ENCODE results near the gene CAMK1D.
"Not testable (repeated sequence)": the region's sequence is repeated elsewhere in the genome, so short reads cannot be mapped to it uniquely, and the experiment has no call there.

The CAMK1D gene

DNA sequence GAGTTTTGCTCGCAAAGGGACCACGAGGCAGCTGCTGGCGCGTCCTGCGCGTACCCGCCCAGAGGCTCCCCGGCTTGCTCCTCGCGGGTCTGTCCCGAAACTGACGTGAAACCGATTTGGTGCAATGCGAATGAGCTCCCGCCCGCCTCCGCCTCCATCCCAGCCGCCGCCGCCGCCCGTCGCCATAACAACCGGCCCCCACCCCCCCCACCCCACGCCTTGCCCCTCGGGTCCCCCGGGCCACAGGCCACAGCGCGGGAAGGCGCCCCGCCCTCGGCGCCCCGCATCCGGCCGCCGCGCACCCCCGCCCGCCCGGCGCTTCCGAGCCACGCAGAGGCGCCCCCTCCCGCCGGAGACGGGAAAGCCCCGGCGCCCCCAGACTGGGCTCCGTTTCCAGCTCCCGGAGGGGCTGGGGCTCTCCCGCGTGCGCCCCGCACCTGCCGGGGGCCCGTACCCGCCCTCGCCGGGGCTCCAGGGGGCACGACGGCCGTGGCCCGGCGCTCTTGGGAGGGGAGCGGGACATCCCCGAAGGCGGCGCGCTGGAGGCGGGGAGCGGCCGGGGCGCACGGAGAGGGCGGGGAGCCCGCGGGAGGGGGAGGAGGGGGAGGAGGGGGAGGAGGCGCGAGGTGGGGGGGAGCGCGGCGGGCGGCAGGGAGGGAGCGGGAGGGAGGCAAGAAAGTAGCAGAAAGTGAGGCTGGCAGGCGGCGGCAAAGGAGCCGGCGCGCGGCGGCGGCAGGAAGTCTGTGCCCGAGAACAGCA, at the start of gene CAMK1D:
CAMK1D (plus strand) TSS at position 678 of the 759 bp plus-strand sequence.
- DNase-seq (ENCODE audit: extremely low read depth in 1 of 2, low read depth in 1 of 2): peak; percentile 68 to 70

DNA sequence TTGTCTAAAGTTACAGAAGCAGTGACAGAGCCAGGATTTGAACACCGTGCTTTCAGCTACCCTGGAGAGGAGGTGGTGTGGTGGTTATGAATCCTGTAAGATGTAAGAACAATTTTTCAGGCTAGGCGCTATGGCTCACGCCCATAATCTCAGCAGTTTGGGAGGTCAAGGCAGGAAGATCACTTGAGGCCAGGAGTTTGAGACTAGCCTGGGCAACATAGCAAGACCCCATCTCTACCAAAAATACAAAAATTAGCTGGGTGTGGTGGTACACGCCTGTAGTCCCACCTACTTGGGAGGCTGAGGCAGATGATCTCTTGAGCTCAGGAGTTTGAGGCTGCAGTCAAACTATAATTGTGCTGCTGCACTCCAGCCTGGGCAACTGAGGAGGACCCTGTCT, 48.3 kb upstream of the CAMK1D start:
- DNase-seq (ENCODE audit: extremely low read depth in 1 of 2, low read depth in 1 of 2): not testable (repeated sequence)

DNA sequence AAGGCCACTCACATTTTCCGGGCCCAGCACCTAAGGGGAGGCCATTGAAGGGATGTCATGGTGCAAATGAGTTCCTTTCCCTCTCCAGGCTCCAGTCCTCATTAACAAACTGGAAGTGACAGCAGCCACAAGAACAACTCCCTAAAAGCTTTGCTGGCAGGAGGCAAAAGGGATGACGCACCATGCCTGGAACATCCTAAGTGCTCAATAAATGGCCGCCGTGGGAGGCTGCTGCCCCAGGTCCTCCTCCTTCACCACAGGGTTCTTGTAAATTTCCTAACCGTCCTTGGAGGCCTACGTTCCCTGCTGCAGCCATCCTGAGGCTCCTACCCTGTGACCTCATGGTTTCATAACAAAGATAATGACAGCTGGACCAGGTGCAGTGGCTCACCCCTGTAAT, 41.3 kb upstream of the CAMK1D start:
- no peak for DNase-seq (ENCODE audit: extremely low read depth in 1 of 2, low read depth in 1 of 2)

- DNase-seq (ENCODE audit: extremely low read depth in 1 of 2, low read depth in 1 of 2): no peak
Measured at GRCh38 chr10:12308736-12309375, 40.5 kb upstream of the CAMK1D start.

GRCh38 chr10:12309783-12310182, 39.6 kb upstream of the CAMK1D start:
- not testable (repeated sequence) for DNase-seq (ENCODE audit: extremely low read depth in 1 of 2, low read depth in 1 of 2)

DNA sequence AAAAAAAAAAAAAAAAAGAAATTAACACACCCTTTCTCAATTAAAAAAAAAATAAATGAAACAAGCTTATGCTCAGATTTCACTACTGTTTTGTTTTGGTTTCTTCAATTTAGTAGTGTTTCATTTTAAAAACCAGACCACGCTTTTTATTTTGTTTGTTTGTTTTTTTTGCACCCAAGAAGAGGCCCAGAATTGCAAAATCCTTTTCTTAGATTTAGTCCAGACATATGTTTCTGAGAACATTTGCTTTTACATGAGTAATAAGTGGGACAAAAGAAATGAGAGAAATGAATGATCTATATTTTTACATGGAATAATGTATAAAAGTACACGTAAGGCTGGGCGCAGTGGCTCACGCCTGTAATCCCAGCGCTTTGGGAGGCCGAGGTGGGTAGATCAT, 34.5 kb upstream of the CAMK1D start:
- no peak for DNase-seq (ENCODE audit: extremely low read depth in 1 of 2, low read depth in 1 of 2)

GRCh38 chr10:12319076-12319475, 30.3 kb upstream of the CAMK1D start:
- DNase-seq (ENCODE audit: extremely low read depth in 1 of 2, low read depth in 1 of 2): no peak

GRCh38 chr10:12320892-12321291, 28.5 kb upstream of the CAMK1D start:
- no peak for DNase-seq (ENCODE audit: extremely low read depth in 1 of 2, low read depth in 1 of 2)

GRCh38 chr10:12321641-12322040, 27.7 kb upstream of the CAMK1D start:
- DNase-seq (ENCODE audit: extremely low read depth in 1 of 2, low read depth in 1 of 2): no peak

- no peak for DNase-seq (ENCODE audit: extremely low read depth in 1 of 2, low read depth in 1 of 2)
Measured at GRCh38 chr10:12322583-12323131, 26.7 kb upstream of the CAMK1D start.

DNA sequence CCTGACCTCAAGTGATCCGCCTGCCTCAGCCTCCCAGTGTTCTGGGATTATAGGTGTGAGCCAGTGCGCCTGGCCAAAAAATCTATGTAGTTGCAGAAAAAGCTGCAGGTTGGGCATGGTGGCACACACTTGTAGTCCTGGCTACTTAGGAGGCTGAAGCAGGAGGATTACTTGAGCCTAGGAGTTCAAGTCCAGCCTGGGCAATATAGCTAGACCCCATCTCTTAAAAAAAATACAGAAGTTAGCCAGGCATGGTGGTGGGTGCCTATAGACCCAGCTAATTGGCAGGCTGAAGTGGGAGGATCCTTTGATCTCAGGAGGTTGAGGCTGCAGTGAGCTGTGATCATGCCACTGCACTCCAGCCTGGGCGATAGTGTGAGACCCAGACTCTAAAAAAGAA, 24.8 kb upstream of the CAMK1D start:
- no peak for DNase-seq (ENCODE audit: extremely low read depth in 1 of 2, low read depth in 1 of 2)

DNA sequence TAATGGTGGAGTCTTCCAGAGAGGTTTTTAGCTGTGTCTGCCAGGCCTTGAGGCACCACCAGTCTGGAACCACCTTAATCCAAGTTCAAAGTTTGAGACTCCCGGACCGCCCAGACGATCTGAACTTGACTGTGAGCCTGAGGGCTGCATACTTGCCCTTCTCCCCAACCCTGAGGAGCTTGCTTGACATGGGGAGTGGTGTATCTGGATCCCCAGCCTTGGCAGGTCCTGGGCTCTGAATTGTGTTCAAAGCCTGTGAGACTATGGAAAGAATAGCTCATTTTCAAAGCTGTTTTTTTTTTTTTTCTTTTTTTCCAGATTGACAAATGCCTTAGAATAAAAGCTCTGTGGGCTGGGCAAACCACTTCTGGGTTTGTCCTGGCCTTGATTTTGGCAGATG, 22.3 kb upstream of the CAMK1D start:
- DNase-seq (ENCODE audit: extremely low read depth in 1 of 2, low read depth in 1 of 2): no peak

DNA sequence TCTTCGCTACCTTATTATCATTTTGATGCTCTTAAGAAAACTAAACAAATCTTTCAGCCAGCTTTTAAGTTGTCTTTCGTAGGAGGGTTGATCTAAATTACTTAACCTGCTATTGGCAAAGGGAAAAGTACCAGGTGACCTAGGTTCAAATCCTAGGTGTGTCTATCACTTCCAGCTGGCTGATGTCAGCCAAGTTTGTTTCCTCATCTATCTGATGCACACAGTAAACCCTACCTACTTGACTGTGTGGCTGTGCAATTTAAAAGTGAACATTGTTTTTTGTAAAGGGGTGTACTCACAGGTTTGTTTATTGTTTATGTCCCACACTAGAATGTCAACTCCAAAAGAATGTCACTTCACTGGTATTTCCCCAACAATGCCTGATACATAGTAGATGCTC, 21.9 kb upstream of the CAMK1D start:
- DNase-seq (ENCODE audit: extremely low read depth in 1 of 2, low read depth in 1 of 2): no peak

DNA sequence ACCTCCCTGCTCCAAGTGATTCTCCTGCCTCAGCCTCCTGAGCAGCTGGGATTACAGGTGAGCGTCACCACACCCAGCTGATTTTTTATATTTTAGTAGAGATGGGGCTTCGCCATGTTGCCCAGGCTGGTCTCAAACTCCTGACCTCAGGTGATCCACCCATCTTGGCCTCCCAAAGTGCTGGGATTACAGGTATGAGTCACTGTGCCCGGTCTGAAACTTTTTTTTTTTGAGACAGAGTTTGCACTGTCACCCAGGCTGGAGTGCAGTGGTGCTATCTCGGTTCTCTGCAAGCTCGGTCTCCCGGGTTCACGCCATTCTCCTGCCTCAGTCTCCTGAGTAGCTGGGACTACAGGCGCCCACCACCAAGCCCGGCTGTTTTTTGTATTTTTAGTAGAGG, 21.0 kb upstream of the CAMK1D start:
- not testable (repeated sequence) for DNase-seq (ENCODE audit: extremely low read depth in 1 of 2, low read depth in 1 of 2)

DNA sequence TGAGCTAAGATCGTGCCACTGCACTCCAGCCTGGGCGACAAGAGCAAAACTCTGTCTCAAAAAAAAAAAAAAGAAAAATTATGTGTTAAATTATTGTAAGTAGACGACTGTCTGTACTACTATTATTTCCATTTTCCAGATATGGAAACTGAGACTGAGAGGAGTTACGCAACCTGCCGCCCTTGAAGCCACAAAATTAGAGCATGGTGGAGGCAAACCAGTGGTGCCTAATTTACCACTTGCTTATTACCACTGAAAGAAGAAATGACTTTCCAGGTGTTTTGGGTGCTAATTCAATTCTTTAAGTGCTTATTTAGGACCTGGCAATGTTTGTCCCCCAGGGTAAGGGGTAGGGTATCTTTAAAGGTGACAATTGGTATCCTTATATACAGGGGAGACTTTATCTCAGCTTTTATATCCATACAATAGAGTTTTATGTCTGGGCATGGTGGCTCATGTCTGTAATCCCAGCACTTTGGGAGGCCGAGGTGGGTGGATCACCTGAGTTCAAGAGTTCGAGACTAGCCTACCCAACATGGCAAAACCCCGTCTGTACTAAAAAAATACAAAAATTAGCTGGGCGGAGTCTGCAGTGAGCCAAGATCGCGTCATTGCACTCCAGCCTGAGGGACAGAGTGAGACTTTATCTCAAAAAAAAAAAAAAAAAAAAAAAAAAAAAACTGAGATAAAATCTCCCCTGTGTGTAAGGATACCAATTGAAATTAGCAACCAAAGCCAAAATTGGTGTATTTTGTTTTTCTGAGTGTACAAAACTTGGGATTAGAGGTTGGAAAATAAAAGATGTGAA, 16.6 kb upstream of the CAMK1D start:
- DNase-seq (ENCODE audit: extremely low read depth in 1 of 2, low read depth in 1 of 2): no peak

DNA sequence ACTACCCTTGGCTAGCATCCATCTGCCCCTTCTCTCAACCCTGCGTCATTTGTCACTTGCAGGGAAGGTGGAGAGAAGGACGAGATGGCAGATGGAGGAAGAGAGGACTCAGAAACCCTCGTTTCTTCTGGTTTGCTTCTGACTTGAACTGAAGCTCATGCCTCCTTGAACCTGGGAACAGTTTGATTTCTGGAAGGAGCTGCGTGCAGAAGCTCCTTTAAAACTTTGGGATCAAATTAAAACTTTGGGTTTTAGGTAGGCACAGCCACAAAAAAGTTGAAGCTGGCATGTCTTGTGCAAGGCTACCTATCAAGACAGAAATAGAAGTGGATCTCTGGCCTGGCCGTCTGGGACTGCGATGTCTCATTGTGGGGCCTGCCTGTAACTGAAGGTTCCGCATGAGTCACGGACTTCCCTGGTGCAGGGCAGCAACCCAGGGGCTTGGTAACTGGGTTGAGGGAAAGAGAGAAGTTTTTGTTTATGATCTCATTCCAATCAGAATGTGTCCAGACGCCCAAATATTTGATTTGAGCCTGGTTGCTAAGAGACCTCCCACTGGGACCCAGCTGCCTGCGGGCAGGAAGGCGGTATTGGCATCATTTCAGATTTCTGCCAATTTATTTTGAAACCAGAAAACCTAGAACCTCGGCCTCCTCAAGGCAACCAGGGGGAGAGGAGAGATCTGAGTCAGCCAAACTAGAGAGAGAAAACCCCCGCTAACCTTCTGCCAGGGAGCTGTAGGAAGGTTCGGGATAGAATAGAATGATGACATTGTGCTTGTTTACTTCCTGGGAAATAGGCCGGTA, 15.8 kb upstream of the CAMK1D start:
- DNase-seq (ENCODE audit: extremely low read depth in 1 of 2, low read depth in 1 of 2): peak in 1 of 2 donors; percentile 59

DNA sequence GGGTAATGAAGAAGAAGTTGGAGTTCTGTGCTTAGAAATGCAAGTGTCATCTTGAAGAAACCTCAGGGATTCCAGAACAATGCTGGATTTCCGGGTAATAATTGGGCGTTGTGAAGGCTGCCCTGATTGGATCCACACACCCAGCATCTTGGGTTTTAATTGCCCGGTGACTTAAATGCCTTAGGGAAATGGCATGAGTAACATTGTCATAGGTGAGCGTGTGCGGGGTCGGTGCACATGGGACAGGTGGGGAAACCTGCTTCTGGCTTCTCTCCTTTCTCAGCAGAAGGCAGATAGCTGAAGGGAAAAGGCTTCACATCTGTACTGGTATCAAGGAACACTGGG, 15.2 kb upstream of the CAMK1D start:
- DNase-seq (ENCODE audit: extremely low read depth in 1 of 2, low read depth in 1 of 2): no peak

- DNase-seq (ENCODE audit: extremely low read depth in 1 of 2, low read depth in 1 of 2): not testable (repeated sequence)
Measured at GRCh38 chr10:12335169-12335568, 14.2 kb upstream of the CAMK1D start.

- no peak for DNase-seq (ENCODE audit: extremely low read depth in 1 of 2, low read depth in 1 of 2)
Measured at GRCh38 chr10:12337453-12338372, 11.6 kb upstream of the CAMK1D start.

GRCh38 chr10:12338981-12339380, 10.4 kb upstream of the CAMK1D start:
- no peak for DNase-seq (ENCODE audit: extremely low read depth in 1 of 2, low read depth in 1 of 2)
